Stimulated activated CD4-positive, alpha-beta T cell treated with anti-CD3 and anti-CD28 coated beads, Interleukin-2, amount 100 ng/mL, for 48 hours (primary cell): ENCODE results near the gene TWNK.

ENCODE experiments used
- DNase-seq, 2 donors: peaks; one replicate each; pipeline ENCODE4 v3.0.0-alpha.2; 2020

Gene TWNK

DNA sequence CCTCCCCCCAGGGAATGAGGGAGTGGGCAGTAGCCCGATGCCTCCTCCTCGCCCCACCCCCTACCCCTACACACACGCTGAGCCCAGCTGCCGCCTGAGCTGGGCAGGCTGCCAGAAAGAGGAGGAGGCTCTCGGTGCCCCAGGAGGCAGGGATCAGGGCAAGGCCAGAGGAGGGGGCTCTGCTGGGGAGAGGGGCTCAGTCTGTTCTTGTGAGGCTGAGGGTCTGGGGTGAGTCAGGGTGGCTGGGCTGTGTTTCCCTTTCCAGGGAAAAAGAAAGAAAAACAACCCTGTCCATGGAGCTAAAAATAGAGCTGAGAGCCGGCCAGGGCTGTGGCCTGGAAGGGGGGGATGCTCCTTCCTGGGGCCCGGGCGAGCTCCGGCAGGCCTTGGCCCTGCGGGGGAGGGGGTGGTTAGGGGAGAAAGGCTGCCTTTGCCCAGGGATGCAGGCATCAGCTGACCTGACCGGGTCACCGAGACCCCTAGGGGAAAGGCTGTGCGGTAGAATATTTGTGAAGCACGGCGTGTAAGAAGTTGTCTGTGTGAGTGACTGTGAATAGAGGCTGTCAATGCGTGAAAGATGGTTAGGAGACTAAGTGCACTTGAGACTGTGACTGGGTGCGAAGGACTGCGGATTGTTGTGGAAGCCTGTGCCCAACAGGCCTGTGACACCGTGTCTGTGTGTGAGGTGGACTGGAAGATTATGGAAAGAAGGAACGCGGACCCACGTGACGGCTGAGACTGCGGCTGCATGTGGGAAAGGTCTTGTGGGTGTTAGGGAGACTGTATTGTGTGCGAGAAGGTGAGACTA lies 11.0 kb downstream of the TWNK start:
- peak; percentile 49 to 58 for DNase-seq

DNA sequence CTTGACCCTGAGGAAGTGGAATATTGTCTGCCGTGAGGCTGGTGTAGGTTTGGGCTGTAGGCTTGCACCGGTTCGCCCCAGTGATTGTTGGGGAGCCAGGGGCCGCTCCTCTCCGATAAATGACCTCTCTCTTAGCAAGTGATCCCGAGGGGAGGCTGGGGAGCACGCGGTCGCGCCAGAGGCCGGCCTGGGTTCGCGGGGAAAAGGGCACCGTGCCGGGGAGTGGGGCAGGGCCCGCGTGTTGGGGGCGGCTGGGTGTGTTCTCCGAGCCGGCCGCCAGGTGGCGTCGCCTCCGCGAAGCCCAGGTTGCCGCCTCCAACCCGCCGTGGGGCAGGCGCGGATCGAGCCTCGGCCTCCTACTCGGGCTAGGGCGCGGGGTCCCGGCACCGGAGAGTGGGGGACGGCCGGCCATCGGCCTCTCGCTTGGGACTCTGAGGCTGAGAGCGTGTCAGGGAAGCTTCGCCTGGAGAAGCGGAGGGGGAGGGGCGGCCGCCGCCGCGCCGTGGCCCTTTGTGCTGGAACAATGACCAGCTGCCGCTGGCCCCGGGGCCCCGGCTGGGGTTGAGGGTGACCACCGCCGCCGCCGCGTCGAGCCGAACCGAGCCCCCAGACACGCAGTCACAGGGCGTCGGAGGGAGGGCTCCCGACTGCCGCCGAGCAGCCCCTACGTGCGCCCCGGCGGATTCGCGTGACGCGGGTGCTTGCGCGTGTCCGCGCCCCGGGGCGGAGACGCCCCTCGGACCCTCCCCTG lies 11.8 kb downstream of the TWNK start:
- peak; percentile 70 to 82 for DNase-seq

DNA sequence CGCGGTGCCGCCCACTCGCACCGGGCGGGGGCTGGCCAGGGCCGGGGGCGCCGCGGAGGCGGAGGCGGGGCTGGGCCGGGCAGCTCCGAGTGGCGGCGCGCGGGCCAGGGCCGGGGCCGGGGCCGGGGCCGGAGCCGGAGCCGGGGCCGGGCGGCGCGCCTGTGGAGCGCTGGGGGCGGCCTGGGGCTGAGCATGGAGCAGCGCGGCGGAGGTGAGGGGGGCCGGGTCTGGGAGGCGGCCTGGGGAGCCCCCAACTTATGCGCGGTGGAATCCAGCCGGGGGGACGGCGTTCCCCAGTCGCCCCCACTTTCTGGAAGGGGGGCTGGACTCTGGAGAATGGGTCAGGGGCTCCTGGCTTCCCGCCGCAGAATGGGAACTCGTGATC lies 12.4 kb downstream of the TWNK start, which contains the start of gene LZTS2:
TSS of gene LZTS2 (plus strand) at position 67 of the 385 bp plus-strand sequence. CDS start 2,731 bp downstream, outside the sequence.
- DNase-seq = no peak

DNA sequence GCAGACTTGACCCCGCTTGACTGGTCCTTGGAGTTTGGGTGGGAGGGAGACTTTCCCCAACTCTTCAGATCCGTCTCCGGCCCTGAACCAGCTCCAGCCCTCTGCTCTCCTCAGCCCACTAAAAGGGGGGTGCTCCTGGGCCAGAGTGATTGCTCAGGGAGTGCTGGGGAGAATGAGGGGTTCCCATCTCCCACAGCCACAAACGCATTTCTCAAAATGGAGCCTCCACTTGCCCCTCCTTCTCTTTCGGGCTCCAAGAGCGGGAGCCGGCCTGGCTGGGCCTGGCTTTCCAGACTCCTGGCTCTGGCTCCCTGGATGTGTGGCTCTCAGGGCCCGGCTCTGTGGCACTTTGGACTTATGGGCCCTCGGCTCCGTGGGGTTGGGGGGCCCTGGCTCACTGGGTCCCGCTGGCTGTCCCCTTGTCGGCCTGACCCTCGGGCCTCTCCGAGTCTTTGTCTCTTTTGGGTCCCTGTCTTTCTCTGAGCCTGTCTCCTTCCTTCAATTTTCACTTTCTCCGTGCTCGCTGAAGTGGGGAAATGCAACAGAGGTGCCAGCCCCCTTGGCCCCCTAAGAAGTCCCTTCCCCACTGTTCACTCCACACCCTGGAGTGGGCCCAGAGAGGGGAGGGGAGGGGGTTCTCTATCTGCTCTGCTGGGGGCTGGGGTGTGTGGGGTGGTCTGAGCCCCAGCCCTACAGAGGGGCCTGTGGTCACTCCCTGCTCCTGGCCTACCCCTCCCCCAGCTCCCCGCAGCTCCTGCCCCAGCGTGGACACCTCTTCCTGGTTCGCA lies 13.0 kb downstream of the TWNK start:
- no peak for DNase-seq

DNA sequence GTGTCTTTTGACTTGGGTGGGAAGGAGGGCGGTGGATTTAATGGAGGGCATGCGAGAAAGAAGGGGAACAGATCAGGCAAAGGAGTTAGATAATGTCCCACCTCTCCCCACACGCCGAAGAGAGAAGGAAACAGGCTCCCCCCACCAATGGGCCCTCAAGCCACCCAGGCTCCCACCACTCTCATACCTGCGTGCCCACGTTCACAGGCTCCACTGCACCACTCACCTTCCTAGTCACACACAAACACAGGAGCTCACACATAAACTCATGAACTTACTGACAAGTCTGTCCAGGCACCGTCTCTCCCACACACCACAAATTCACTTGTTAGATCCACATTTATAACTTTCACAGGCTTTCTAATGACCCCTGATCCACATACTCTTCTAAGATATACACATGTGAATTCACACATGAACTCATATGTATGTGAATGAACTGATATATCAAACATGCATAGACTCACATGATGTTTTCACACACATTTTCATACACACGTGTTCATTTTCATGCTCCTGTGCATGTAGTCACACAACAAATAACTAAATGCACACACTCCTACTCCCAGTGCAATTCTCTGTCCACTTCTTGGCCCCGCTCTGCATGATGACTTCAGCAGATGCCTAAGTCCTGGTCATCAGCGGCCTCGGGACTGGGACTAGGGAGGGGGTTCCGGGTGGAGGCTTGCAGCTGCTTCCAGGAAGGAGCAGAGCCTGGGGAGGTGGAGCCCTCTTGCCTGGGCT lies 13.7 kb downstream of the TWNK start:
- DNase-seq = no peak

DNA sequence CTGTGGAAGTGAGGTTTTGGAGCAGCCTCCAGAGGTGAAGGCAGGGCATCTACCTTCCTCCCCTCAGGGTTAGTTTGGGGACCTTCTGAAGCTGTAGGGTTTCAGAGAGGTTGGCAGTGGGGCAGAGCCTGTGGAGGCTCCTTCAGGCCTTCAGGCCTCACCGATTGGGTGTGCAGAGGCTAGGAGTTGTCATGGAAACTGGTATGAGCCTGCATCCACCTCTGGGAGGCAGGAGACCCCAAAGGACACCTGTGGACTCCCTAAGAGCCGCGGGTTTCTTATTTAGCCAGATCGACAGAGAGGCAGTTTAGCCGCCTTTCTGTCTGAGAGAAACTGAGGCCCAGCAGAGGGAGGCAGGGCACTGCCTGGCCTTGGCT lies 14.3 kb downstream of the TWNK start:
- no peak for DNase-seq

DNA sequence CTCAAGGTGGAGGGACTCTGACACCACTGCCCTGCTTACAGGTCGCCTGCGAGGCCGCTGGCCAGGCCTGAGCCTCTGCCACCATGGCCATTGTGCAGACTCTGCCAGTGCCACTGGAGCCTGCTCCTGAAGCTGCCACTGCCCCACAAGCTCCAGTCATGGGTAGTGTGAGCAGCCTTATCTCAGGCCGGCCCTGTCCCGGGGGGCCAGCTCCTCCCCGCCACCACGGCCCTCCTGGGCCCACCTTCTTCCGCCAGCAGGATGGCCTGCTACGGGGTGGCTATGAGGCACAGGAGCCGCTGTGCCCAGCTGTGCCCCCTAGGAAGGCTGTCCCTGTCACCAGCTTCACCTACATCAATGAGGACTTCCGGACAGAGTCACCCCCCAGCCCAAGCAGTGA lies 15.1 kb downstream of the TWNK start:
- DNase-seq = no peak

DNA sequence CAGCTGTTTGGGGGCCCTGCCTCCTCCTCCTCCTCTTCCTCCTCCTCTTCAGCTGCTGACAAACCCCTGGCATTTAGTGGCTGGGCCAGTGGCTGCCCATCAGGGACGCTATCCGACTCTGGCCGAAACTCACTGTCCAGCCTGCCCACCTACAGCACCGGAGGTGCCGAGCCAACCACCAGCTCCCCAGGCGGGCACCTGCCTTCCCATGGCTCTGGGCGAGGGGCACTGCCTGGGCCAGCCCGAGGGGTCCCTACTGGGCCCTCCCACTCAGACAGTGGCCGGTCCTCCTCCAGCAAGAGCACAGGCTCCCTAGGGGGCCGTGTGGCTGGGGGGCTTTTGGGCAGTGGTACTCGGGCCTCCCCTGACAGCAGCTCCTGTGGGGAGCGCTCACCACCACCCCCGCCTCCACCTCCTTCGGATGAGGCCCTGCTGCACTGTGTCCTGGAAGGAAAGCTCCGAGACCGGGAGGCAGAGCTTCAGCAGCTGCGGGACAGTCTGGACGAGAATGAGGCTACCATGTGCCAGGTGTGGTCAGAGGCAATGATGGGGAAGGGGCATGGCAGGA lies 16.4 kb downstream of the TWNK start:
- DNase-seq = no peak

DNA sequence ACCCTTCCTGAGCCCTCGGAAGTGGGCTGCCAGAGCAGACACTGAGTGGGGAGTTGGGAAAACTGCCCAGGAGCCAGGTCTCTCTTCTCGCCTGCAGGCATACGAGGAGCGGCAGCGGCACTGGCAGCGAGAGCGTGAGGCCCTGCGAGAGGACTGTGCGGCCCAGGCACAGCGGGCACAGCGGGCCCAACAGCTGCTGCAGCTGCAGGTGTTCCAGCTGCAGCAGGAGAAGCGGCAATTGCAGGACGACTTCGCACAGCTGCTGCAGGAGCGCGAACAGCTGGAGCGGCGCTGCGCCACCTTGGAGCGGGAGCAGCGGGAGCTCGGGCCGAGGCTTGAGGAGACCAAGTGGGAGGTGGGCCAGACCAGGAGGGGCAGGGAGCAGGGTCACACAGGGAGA lies 18.0 kb downstream of the TWNK start:
- DNase-seq = no peak

DNA sequence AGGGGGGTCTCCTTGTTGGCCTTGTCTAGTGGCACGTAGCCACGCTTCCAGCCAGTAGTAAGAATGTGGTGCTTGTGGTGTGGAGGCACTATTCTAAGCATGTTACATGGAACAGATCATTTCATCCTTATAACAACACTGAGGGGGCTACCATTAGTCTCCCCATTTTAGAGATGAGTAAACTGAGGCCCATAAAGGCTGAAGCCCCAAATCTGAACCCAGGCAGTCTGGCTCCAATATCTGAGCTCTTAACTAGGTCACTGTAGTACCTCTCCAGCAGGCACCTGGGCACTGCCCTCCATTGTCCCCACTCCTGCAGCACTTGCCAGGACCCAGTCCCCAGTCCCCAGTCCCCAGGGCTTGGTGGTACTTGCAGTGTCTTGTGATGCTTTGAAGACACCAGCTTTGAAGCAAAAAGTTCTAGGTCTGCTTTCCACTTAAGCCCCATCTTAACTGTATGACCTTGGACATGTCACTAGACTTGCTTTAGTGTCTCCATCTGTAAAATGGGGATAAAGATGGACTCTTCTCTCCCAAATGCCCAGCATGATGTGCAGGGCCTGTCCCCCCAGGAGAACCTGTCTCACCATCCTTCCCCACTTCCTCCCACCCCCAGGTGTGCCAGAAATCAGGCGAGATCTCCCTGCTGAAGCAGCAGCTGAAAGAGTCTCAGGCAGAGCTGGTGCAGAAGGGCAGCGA lies 18.7 kb downstream of the TWNK start:
- DNase-seq = no peak

DNA sequence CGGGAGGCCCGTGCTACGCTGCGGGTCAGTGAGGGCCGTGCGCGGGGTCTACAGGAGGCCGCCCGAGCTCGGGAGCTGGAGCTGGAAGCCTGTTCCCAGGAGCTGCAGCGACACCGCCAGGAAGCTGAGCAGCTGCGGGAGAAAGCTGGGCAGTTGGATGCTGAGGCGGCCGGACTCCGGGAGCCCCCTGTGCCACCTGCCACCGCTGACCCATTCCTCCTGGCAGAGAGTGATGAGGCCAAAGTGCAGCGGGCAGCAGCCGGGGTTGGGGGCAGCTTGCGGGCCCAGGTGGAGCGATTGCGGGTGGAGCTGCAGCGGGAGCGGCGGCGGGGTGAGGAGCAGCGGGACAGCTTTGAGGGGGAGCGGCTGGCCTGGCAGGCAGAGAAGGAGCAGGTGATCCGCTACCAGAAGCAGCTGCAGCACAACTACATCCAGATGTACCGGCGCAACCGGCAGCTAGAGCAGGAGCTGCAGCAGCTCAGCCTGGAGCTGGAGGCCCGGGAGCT lies 19.3 kb downstream of the TWNK start:
- no peak for DNase-seq

DNA sequence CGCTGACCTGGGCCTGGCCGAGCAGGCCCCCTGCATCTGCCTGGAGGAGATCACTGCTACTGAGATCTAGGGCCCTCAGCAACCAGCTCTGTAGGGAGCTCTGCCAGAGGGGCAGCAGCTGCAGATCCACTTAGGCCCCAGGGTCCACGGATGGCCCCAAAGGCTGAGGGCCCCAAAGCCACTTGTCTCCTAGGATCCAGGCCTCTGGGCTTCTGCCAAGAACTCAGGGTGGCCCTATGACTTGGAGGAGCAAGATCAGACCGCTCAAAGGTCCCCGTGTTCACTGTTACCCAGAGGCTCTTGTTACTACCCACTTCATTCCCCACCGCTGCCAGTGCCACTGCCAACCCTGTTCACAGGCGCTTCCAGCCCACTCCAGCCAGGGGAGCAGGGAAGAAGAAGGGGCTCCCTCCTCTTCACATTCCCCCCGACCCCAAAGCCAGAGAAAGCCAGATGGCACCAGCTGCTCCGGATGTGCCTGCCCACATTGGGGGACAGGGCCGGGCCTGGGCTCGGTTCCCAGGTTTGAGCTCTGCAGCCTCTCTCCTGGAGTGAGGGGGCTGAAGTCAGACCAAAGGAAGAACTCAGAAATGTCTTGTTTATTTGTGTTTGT lies 19.9 kb downstream of the TWNK start:
- no peak for DNase-seq

DNA sequence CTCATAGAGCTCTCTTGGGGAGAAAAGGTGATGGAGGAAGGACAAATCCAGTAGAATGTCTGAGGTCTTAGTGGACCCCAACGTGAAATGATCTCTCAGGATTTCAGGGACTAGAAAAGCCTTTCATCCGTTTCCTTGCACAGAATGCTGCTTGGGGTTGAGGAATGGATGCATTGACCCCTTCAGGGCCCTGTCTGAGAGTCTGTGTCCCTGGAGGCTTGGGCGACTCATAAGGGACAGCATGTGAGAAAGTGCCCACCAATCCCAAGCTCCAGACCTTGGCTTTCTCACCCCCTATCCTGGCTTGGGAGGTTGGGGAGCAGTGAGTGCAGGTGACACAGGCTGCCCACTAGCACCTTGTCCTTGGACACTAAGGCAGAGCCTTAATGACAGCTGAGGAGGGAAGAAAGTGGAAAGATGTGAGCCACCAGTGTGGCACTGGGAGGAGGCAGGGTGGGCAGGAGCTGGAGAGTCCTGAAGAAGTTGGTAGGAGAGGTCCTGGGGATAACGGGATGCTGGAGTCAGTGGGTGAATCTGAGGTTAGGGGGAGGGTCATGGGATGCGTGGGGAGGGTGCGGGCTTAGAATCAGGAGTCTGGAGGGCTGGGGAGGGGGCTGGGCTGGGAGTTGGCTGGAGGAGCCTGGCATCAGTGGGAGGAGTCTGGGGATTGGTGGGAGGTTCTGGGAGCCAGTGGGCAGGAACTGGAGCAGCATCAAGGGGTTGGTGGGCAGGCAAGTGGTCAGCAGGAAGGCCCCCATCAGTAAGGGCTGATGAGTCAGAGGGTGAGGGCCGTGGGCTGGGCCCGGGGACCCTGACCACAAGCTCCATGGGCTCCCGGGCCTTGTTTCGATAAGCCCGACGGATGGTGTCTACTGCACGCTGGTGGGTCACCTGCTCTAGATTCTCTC lies 20.8 kb downstream of the TWNK start:
- no peak for DNase-seq

DNA sequence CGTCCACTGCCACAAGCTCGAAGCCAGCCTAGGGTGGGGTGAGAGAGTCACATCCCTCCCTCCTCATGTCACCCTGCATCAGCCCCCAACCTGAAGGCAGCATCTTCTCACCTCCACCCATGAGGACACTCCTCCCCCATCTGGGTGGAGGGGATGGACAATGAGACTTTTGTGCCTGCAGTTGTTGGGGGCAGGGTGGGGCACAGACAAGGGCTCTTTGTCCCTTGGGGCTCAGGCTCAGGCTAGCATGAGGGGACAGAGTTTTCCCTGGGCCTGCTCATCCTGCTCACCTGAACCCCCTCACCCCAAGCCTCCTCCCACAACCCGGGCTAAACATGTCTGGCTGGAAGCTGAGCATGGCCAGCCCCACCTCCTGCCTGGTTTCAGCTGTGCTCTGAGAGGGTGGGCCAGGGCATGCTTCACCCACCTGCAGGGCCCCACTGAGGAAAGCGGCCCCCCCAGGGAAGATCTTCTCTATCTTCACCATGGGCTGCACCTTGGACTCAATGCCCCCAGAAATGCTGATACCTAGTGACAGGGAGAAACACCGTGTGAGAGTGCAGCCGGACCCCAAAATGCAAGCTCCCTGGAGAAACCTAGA lies 21.6 kb downstream of the TWNK start:
- DNase-seq = no peak

DNA sequence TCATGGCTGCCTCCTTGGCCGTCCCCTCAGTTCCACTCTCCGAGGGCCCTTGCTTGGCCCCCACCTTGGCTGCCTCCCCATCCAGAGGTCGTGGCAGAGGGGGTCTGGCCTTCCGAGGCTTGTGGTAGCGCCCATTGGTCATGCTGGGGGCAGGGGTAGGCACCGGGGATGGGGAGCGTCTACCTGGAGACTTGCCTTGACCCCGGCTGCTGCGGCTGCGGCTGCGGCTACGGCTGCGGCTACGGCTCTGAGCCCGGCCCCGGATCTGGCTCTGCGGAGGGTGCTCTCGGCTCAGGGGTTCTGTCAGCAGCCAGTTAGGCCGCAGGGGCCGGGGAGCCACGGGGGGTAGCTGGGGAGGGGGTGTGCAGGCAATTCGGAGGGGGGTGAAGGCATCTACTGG lies 23.0 kb downstream of the TWNK start:
- no peak for DNase-seq

DNA sequence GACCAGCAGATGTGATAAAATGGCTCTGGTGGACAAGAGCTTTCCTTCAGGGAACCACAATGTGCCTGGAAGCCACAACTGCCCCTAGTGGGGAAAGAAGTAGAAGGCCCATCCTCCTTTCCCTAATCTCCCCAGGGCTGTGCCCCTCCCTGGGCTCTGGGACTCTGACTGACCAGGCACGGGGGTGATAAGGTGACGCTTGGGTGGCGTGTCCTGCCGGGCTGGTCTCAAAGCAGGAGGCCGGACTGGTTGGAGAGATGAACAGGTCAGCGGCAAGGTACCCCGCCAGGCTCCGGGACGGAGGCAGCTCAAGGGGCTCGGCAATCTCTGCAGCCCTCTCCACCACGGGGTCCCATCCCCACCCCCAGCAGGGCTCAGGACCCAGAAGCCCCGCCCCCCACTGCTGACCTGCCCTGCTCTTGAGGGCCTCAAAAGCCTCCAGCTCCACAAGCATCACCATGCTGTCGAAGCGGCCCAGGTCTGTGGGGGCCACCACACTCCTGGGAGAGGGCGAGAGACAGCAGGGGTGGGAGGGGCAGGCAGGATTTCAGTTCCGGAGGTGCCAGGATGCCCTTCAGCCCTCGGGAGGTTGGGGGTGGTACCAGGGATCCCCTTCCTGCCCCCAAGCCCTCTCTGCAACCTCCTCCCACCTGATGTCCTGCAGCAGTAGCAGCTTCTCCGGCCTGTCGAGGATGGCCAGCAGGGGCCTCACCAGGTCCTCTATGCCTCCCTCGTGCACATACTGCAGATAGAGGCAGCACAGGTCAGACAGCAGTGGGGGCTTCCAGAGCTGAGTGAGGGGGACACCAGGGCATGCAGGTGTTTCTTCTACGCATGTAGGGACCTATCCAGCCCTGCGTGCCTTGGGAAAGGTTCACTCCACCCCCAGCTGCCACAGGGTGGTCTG lies 24.4 kb downstream of the TWNK start:
- DNase-seq = no peak

DNA sequence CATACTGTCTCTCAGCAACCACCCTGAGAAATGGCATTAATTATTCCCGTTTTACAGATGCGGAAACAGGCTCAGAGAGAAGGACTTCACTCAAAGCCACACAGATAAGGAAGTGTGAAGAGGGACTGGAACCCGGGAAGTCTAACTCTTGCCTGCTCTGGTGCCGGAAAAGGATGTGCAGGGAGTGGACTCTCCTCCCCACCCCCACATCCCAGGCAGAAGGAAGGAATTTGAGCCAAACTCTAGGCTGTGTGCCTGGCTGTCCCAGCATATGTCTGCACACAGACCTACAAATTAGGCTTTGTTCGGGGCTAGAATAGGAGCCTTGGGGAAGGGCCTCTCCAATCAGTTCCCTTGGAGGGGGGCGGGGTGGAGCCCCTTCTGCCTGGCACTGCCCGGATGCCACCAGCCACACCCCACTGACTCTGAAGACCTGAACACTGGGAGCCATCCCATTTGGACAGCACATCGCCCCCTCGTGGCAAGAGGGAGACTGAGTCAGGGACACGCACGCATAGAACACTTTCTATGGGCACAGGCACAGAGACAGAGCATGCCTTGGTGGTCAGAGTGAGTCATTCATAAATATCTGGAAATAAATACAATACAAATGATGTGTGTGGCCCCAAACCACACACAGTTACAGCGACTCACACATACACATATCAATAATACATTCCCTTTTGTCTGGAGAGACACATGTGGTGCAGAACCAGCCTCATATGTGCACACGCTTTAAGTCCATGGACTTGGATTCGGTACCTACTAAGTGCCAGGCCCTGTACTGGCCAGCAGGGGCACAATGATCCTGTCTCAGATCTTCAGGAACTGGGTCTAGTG lies 25.4 kb downstream of the TWNK start:
- peak; percentile 82 for DNase-seq
